ENCODE measurements around the gene SETDB1. TPM values are rescaled to one million over a fixed set of nuclear protein-coding genes. Genes with fewer than 3 reads are reported as not detected.
"Not testable (repeated sequence)": the region's sequence is repeated elsewhere in the genome, so short reads cannot be mapped to it uniquely, and the experiment has no call there.

Gene SETDB1
- total RNA-seq (ENCODE audit: low replicate concordance): 63.4 and 79.5 TPM in 2 replicates

DNA sequence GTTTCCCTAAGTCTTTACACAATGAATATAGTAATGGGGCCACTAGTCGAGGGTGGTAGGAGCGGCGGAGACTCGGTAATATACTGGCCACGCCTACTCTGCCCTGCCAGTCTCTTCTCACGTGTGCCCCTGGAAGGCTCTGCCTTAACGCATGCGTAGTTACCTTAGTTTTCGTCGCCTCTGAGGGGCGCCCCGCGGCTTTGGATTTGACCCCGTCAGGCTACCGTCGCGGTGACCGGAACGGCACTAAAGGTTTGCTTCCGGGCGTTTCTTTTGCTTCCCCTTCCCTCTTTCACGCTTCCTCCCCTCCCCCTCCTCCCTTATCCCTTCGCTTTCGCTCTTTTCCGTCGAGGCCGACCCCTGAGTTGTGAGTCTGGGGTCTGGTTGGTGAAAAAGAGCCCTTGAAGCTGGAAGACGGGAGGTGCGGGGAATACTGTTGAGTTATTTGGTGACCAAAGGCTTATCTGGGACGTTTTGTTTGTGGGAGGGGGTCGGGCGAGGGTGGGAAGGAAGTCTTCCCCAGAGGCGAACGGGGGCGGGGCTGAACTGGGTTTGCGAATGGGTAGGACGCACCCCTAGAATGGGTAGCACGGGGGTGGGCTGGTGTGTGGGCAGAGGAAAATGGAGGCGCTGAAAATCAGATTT lies at the start of gene SETDB1:
Gene SETDB1, plus strand, starts transcription at position 267 of the 645 bp plus-strand sequence. CDS start 1,352 bp downstream, outside the sequence.
- Mint-ChIP-seq H3K36me3 (peaks cover 33% of the 10 kb centered on the region), H3K27me3 (ENCODE audit: insufficient read depth, low read depth) (peaks cover 10% of the 10 kb centered on the region), H3K9me3 (peaks cover 8% of the 10 kb centered on the region), H3K27ac (peak within 1 kb of the TSS; percentile 99), H3K4me3 (peak within 1 kb of the TSS; percentile 99), H3K4me1 (peaks cover 23% of the 10 kb centered on the region)
- DNase-seq (ENCODE audit: low spot score): peak; percentile 95
- H3K27me3 ChIP-seq: no peaks in the 10 kb centered on the region
- peak within 1 kb of the TSS; percentile 63 for H3K27ac ChIP-seq
- peaks cover 26% of the 10 kb centered on the region for H3F3A ChIP-seq (ENCODE audit: low read depth)
- peaks cover 21% of the 10 kb centered on the region for H3K36me3 ChIP-seq
- H4K20me1 ChIP-seq (ENCODE audit: low read depth): no peaks in the 10 kb centered on the region
- H3K9ac ChIP-seq: peak within 1 kb of the TSS; percentile 54
- TF ChIP-seq EZH2phosphoT487 (IDR thresholded peaks at IDR 0.05) (no peak), EZH2 (IDR thresholded peaks at IDR 0.05) (no peak)
- TF ChIP-seq, protein P1, sequence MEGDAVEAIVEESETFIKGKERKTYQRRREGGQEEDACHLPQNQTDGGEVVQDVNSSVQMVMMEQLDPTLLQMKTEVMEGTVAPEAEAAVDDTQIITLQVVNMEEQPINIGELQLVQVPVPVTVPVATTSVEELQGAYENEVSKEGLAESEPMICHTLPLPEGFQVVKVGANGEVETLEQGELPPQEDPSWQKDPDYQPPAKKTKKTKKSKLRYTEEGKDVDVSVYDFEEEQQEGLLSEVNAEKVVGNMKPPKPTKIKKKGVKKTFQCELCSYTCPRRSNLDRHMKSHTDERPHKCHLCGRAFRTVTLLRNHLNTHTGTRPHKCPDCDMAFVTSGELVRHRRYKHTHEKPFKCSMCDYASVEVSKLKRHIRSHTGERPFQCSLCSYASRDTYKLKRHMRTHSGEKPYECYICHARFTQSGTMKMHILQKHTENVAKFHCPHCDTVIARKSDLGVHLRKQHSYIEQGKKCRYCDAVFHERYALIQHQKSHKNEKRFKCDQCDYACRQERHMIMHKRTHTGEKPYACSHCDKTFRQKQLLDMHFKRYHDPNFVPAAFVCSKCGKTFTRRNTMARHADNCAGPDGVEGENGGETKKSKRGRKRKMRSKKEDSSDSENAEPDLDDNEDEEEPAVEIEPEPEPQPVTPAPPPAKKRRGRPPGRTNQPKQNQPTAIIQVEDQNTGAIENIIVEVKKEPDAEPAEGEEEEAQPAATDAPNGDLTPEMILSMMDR (IDR thresholded peaks at IDR 0.05): no peak
- H3K4me2 ChIP-seq: peak within 1 kb of the TSS; percentile 94
- H3K4me3 ChIP-seq: peak within 1 kb of the TSS; percentile 73
- peak within 1 kb of the TSS; percentile 90 for H2AFZ ChIP-seq (replicated peaks)
- H3K79me2 ChIP-seq (ENCODE audit: low read depth): peaks cover 32% of the 10 kb centered on the region
- H3K4me1 ChIP-seq: no peaks in the 10 kb centered on the region
- no peaks in the 10 kb centered on the region for H3K9me3 ChIP-seq (ENCODE audit: low read depth)

DNA sequence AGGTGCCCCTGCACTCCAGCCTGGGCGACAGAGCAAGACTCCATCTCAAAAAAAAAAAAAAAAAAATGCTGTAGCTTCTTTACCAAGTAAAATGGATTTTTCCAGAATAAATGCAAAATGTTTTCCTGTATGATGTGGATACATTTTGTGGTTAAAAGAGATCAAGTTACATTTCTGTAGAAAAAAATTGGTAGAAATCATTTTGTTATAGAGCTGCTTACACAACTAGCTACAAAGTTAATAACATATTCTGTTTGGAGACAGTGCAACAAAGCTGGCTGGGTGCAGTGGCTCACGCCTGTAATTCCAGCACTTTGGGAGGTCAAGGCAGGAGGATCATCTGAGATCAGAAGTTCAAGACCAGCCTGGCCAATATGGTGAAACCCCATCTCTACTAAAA lies 47.2 kb upstream of the SETDB1 start:
- Histone ChIP-seq H3K4me1 (peaks cover 12% of the 10 kb centered on the region), H3K79me2 (ENCODE audit: low read depth) (peaks cover 20% of the 10 kb centered on the region), H3F3A (ENCODE audit: low read depth) (peaks cover 27% of the 10 kb centered on the region)
- H3K9me3 ChIP-seq (ENCODE audit: low read depth); H3K4me2 ChIP-seq; H3K27me3 Mint-ChIP-seq (ENCODE audit: insufficient read depth, low read depth); H3K27me3 ChIP-seq; H3K9me3 Mint-ChIP-seq; H3K36me3 ChIP-seq; H3K9ac ChIP-seq; H3K27ac Mint-ChIP-seq; H3K4me3 Mint-ChIP-seq; H3K27ac ChIP-seq; H3K4me3 ChIP-seq; H3K36me3 Mint-ChIP-seq; H4K20me1 ChIP-seq (ENCODE audit: low read depth); DNase-seq (ENCODE audit: low spot score); H2AFZ ChIP-seq (replicated peaks): not testable (repeated sequence)
- H3K4me1 Mint-ChIP-seq: peaks cover 15% of the 10 kb centered on the region

DNA sequence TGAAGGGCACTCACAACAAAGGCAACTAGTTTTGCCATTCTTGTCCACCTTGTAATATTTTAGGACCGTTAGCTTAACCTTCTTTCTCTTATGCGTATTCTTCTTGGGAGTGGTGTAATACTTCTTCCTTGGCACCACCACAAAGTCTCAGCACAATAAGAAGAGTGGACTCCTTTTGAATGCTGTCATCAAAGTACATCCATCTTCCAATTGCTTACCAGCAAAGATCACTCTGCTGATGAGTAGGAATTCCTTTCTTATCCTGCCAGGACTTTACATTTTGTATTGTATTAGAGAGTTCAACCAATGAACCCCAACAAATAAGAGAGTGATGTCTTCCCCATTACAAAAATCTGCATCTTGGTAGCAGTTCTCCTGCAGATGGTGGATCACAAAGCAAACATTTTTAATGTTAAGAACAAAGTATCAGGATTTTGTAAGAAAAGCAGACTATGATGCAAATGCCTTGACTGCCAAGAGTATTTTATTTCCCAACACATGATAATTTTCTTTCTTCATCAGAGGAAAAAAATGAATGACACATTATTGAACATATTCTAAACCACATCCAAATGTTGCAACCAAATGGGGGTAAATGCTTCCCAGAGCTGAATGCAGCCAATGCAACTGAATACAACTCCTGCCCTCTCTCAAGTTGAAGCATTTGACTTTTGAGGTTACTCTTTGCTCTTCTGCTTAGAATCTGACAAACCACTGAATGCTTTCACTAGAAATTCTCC lies 44.7 kb upstream of the SETDB1 start:
- no peak overlapping the region for H3K4me2 ChIP-seq
- H4K20me1 ChIP-seq (ENCODE audit: low read depth): no peaks in the 10 kb centered on the region
- peaks cover 10% of the 10 kb centered on the region for H3F3A ChIP-seq (ENCODE audit: low read depth)
- no peaks in the 10 kb centered on the region for H3K4me1 ChIP-seq
- DNase-seq (ENCODE audit: low spot score): no peak
- H2AFZ ChIP-seq (replicated peaks): peak overlapping the region; percentile 51
- H3K4me1 Mint-ChIP-seq: no peaks in the 10 kb centered on the region
- no peak overlapping the region for H3K4me3 ChIP-seq
- TF ChIP-seq EZH2 (IDR thresholded peaks at IDR 0.05): no peak
- TF ChIP-seq, protein P1 (IDR thresholded peaks at IDR 0.05): no peak
- TF ChIP-seq EZH2phosphoT487 (IDR thresholded peaks at IDR 0.05): no peak
- H3K79me2 ChIP-seq (ENCODE audit: low read depth): no peaks in the 10 kb centered on the region
- no peak overlapping the region for H3K9ac ChIP-seq
- H3K27ac ChIP-seq: no peak overlapping the region
- no peak overlapping the region for H3K27ac Mint-ChIP-seq
- no peaks in the 10 kb centered on the region for H3K36me3 Mint-ChIP-seq
- H3K27me3 Mint-ChIP-seq (ENCODE audit: insufficient read depth, low read depth): peaks cover 3% of the 10 kb centered on the region
- no peaks in the 10 kb centered on the region for H3K9me3 ChIP-seq (ENCODE audit: low read depth)
- no peaks in the 10 kb centered on the region for H3K36me3 ChIP-seq
- no peaks in the 10 kb centered on the region for H3K27me3 ChIP-seq
- no peak overlapping the region for H3K4me3 Mint-ChIP-seq
- H3K9me3 Mint-ChIP-seq: no peaks in the 10 kb centered on the region

DNA sequence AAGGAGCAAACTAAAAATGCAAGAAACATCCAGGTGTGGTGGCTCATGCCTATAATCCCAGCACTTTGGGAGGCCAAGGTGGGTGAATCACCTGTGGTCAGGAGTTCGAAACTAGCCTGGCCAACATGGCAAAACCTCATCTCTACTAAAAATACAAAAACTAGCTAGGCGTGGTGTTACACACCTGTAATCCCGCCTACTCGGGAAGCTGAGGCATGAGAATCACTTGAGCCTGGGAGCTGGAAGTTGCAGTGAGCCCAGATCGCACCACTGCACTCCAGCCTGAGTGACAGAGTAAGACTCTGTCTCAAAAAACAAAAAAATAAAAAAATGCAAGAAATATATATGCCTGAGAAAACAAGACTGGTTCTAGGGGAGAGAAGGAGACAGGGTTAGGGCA lies 43.0 kb upstream of the SETDB1 start:
- not testable (repeated sequence) for H3K79me2 ChIP-seq (ENCODE audit: low read depth); H3K4me3 ChIP-seq; H3K9ac ChIP-seq; H3K4me1 ChIP-seq; H4K20me1 ChIP-seq (ENCODE audit: low read depth); H3K36me3 Mint-ChIP-seq; H3K36me3 ChIP-seq; H3K27ac Mint-ChIP-seq; H3K4me3 Mint-ChIP-seq; H3K4me1 Mint-ChIP-seq; H3K27ac ChIP-seq; DNase-seq (ENCODE audit: low spot score); H3K27me3 ChIP-seq; H3K4me2 ChIP-seq; H3K27me3 Mint-ChIP-seq (ENCODE audit: insufficient read depth, low read depth); H3K9me3 ChIP-seq (ENCODE audit: low read depth); H3F3A ChIP-seq (ENCODE audit: low read depth); H3K9me3 Mint-ChIP-seq
- H2AFZ ChIP-seq (replicated peaks): peak overlapping the region; percentile 61

All from neural progenitor cell (in vitro differentiated cells).